Measurements from ENCODE around the gene TTC24.
"Not testable (repeated sequence)": the region's sequence is repeated elsewhere in the genome, so short reads cannot be mapped to it uniquely, and the experiment has no call there.

TTC24 gene

GRCh38 chr1:156555715-156556114 lies 23.8 kb upstream of the TTC24 start:
- DNase-seq: no peak

GRCh38 chr1:156556354-156556753 lies 23.2 kb upstream of the TTC24 start:
- no peak for DNase-seq

GRCh38 chr1:156559086-156559796 lies 20.3 kb upstream of the TTC24 start:
- no peak for DNase-seq

- no peak for DNase-seq
Measured at GRCh38 chr1:156559797-156560385, 19.6 kb upstream of the TTC24 start.

GRCh38 chr1:156560585-156561163 lies 18.8 kb upstream of the TTC24 start:
- no peak for DNase-seq

- DNase-seq: no peak
Measured at GRCh38 chr1:156565519-156565918, 14.0 kb upstream of the TTC24 start.

- DNase-seq: no peak
Measured at GRCh38 chr1:156566436-156566835, 13.1 kb upstream of the TTC24 start.

GRCh38 chr1:156571261-156571852 lies 8.2 kb upstream of the TTC24 start:
- no peak for DNase-seq

- DNase-seq: peak; percentile 63
Measured at GRCh38 chr1:156571919-156572662, 7.4 kb upstream of the TTC24 start, which contains the start of gene IQGAP3. TSS of gene IQGAP3 (minus strand) at chr1:156572565. CDS start at chr1:156572529, 36 bp downstream.

GRCh38 chr1:156572663-156573018 lies 6.9 kb upstream of the TTC24 start:
- DNase-seq: no peak

- DNase-seq: no peak
Measured at GRCh38 chr1:156574039-156574633, 5.4 kb upstream of the TTC24 start.

GRCh38 chr1:156577550-156577949 lies 2.0 kb upstream of the TTC24 start:
- DNase-seq: no peak

- DNase-seq: no peak
Measured at GRCh38 chr1:156578055-156578454, 1.5 kb upstream of the TTC24 start.

GRCh38 chr1:156581661-156582387 lies 2.3 kb downstream of the TTC24 start:
- no peak for DNase-seq

- DNase-seq: no peak
Measured at GRCh38 chr1:156582388-156583017, 3.0 kb downstream of the TTC24 start.

GRCh38 chr1:156583821-156584622 lies 4.5 kb downstream of the TTC24 start:
- DNase-seq: peak; percentile 41

GRCh38 chr1:156584813-156585212 lies 5.3 kb downstream of the TTC24 start:
- DNase-seq: no peak

- no peak for DNase-seq
Measured at GRCh38 chr1:156586323-156586722, 6.8 kb downstream of the TTC24 start.

GRCh38 chr1:156586892-156587477 lies 7.5 kb downstream of the TTC24 start:
- DNase-seq: no peak

- DNase-seq: not testable (repeated sequence)
Measured at GRCh38 chr1:156587927-156588326, 8.4 kb downstream of the TTC24 start.
